H1 (cell line): Measurements from ENCODE around the gene BIN1. TPM values are rescaled to one million over a fixed set of nuclear protein-coding genes. Genes with fewer than 3 reads are reported as not detected.

Experiments
- CTCF ChIA-PET: fragments of 300-600 bp; sonication (Branson Sonifier 250); formaldehyde crosslinking; loops from one replicate; lab custom pipeline; 2021; ENCODE audit not compliant: partially characterized antibody; lab: Charles Lee
- POLR2A ChIA-PET: fragments of 300-600 bp; sonication (Branson Sonifier 250); formaldehyde crosslinking; loops from one replicate; lab custom pipeline; 2021; ENCODE audit warnings: inconsistent platforms; ENCODE audit not compliant: partially characterized antibody; lab: Charles Lee
- DNase-seq, 2 experiments: peaks; one replicate each; pipeline versions ENCODE4 v3.0.0 to v3.0.0-alpha.2; 2010 to 2022; ENCODE audit warnings: low spot score in 2 of 2, low read depth in 1 of 2, mixed read lengths in 1 of 2
- FAIRE-seq: peaks from 2 replicates; lab custom pipeline; 2011; peaks lifted over from hg19 to GRCh38; lab: Jason Lieb, UNC
- H2AFZ ChIP-seq: 2 replicates; pipeline ENCODE4 v1.8.1; 2012; ENCODE audit warnings: low read length, inconsistent platforms
- H2AK5ac ChIP-seq: 2 replicates; pipeline ENCODE4 v1.6.1; 2013; ENCODE audit warnings: low read depth, low read length
- H2BK120ac ChIP-seq: replicated peaks from 2 replicates; pipeline ENCODE3; 2013; ENCODE audit warnings: low read depth, low read length, inconsistent platforms
- H2BK12ac ChIP-seq: 2 replicates; pipeline ENCODE4 v1.6.1; 2013; ENCODE audit warnings: low read depth, low read length
- H2BK15ac ChIP-seq: 2 replicates; pipeline ENCODE4 v1.6.1; 2013; ENCODE audit warnings: low read length
- H2BK20ac ChIP-seq: 2 replicates; pipeline ENCODE4 v1.6.1; 2013; ENCODE audit warnings: low read length
- H2BK5ac ChIP-seq: 2 replicates; pipeline ENCODE4 v1.6.1; 2013; ENCODE audit warnings: low read depth, low read length
- H3K14ac ChIP-seq: 2 replicates; pipeline ENCODE4 v1.6.1; 2013; ENCODE audit warnings: inconsistent platforms; ENCODE audit not compliant: insufficient read length
- H3K18ac ChIP-seq: 2 replicates; pipeline ENCODE4 v1.6.1; 2013; ENCODE audit warnings: low read length; ENCODE audit errors: extremely low read depth
- H3K23ac ChIP-seq: 2 replicates; pipeline ENCODE4 v1.6.1; 2013; ENCODE audit warnings: inconsistent platforms; ENCODE audit not compliant: insufficient read length
- H3K23me2 ChIP-seq: 2 replicates; pipeline ENCODE4 v1.6.1; 2013; ENCODE audit warnings: low read depth, low read length
- H3K27ac ChIP-seq: 2 replicates; pipeline ENCODE4 v1.6.1; 2011; ENCODE audit warnings: low read depth, low read length, inconsistent platforms
- H3K27me3 ChIP-seq, 4 experiments: replicated peaks in 1 of 4; 1 replicate in 1 of 4; 2 replicates in 3 of 4; pipeline versions ENCODE4 v1.6.1 to v1.8.1; 2011 to 2013; ENCODE audit warnings: low read length in 3 of 4, mild to moderate bottlenecking in 3 of 4, inconsistent platforms in 2 of 4, mixed read lengths in 2 of 4, moderate library complexity in 1 of 4; ENCODE audit not compliant: control insufficient read depth in 3 of 4, insufficient read depth in 3 of 4; ENCODE audit errors: extremely low read depth in 1 of 4
- H3K36me3 ChIP-seq, 4 experiments: 2 replicates each; pipeline versions ENCODE4 v1.6.1 to v1.8.1; 2011 to 2013; ENCODE audit warnings: mild to moderate bottlenecking in 4 of 4, low read length in 3 of 4, moderate library complexity in 2 of 4, control low read depth in 1 of 4, inconsistent platforms in 1 of 4; ENCODE audit not compliant: insufficient read depth in 4 of 4, control insufficient read depth in 2 of 4
- H3K4ac ChIP-seq: replicated peaks from 2 replicates; pipeline ENCODE3; 2013; ENCODE audit warnings: low read length, low read depth, mixed read lengths, inconsistent platforms; ENCODE audit not compliant: insufficient read length
- H3K4me1 ChIP-seq, 4 experiments: replicated peaks in 1 of 4; 1 replicate in 1 of 4; 2 replicates in 3 of 4; pipeline versions ENCODE4 v1.6.1 to v1.8.1; 2011 to 2013; ENCODE audit warnings: low read length in 3 of 4, inconsistent platforms in 2 of 4, mixed read lengths in 1 of 4; ENCODE audit not compliant: insufficient read depth in 4 of 4, control insufficient read depth in 3 of 4
- H3K4me2 ChIP-seq, 2 experiments: 2 replicates each; pipeline versions ENCODE4 v1.6.1 to v1.8.1; 2011 to 2013; ENCODE audit warnings: low read depth in 2 of 2, low read length in 2 of 2, control low read depth in 1 of 2, inconsistent platforms in 1 of 2, mild to moderate bottlenecking in 1 of 2; ENCODE audit not compliant: insufficient read depth in 1 of 2
- H3K4me3 ChIP-seq, 4 experiments: fragments of 200-600, 300-600 bp in 1 of 4; sonication (generic), shearing (Covaris generic), sonication (Bioruptor Twin) in 1 of 4; 2 replicates each; pipeline versions ENCODE4 v1.5.1 to v1.8.1; 2011 to 2016; ENCODE audit warnings: low read length in 4 of 4, low read depth in 3 of 4, control low read depth in 2 of 4, inconsistent platforms in 2 of 4, mild to moderate bottlenecking in 2 of 4, mixed read lengths in 1 of 4, moderate library complexity in 1 of 4; ENCODE audit not compliant: insufficient read depth in 2 of 4; ENCODE audit errors: extremely low read depth in 1 of 4
- H3K56ac ChIP-seq: replicated peaks from 2 replicates; pipeline ENCODE3; 2013; ENCODE audit warnings: low read depth, mild to moderate bottlenecking, mixed read lengths, low read length, inconsistent platforms; ENCODE audit not compliant: insufficient read length
- H3K79me1 ChIP-seq: 2 replicates; pipeline ENCODE4 v1.6.1; 2013; ENCODE audit warnings: low read depth, low read length, control low read depth
- H3K79me2 ChIP-seq, 2 experiments: 2 replicates each; pipeline versions ENCODE4 v1.6.1 to v1.8.1; 2012 to 2013; ENCODE audit warnings: low read length in 2 of 2, mild to moderate bottlenecking in 2 of 2, inconsistent platforms in 1 of 2; ENCODE audit not compliant: insufficient read depth in 2 of 2, control insufficient read depth in 1 of 2
- H3K9ac ChIP-seq, 4 experiments: replicated peaks in 1 of 4; 1 replicate in 1 of 4; 2 replicates in 3 of 4; pipeline versions ENCODE4 v1.6.1 to v1.8.1; 2011 to 2013; ENCODE audit warnings: low read depth in 3 of 4, low read length in 3 of 4, control low read depth in 2 of 4, mild to moderate bottlenecking in 2 of 4, moderate library complexity in 2 of 4, inconsistent platforms in 1 of 4; ENCODE audit errors: extremely low read depth in 1 of 4
- H3K9me3 ChIP-seq, 2 experiments: 2 replicates each; pipeline versions ENCODE4 v1.6.1 to v1.8.1; 2012 to 2013; ENCODE audit warnings: mild to moderate bottlenecking in 2 of 2, moderate library complexity in 2 of 2, control low read depth in 1 of 2, inconsistent platforms in 1 of 2, low read depth in 1 of 2, low read length in 1 of 2, mixed read lengths in 1 of 2; ENCODE audit not compliant: insufficient read depth in 2 of 2
- H4K20me1 ChIP-seq, 2 experiments: replicated peaks in 1 of 2; 2 replicates each; pipeline versions ENCODE3 to v1.8.1; 2011 to 2013; ENCODE audit warnings: inconsistent platforms in 2 of 2, low read length in 2 of 2, mild to moderate bottlenecking in 1 of 2; ENCODE audit not compliant: insufficient read depth in 2 of 2, control insufficient read depth in 1 of 2
- H4K5ac ChIP-seq: 2 replicates; pipeline ENCODE4 v1.6.1; 2013; ENCODE audit warnings: low read length, low read depth, mixed read lengths, inconsistent platforms; ENCODE audit not compliant: insufficient read length
- H4K8ac ChIP-seq: 2 replicates; pipeline ENCODE4 v1.8.0; 2013; ENCODE audit warnings: mild to moderate bottlenecking, moderate library complexity, low read length, inconsistent platforms; ENCODE audit not compliant: insufficient read depth; ENCODE audit errors: extremely low read depth
- H4K91ac ChIP-seq: replicated peaks from 2 replicates; pipeline ENCODE3; 2013; ENCODE audit warnings: low read length, mixed read lengths, inconsistent platforms; ENCODE audit not compliant: insufficient read length
- POLR2A ChIP-seq, 2 experiments: IDR thresholded peaks; 1 replicate in 1 of 2; 2 replicates in 1 of 2; pipeline ENCODE4 v1.6.1; 2011; ENCODE audit warnings: low read depth in 2 of 2, low read length in 2 of 2, mild to moderate bottlenecking in 2 of 2; ENCODE audit errors: control extremely low read depth in 1 of 2
- RBBP5 ChIP-seq: IDR thresholded peaks from 2 replicates; pipeline ENCODE4 v1.7.1; 2012; ENCODE audit warnings: low read depth, mild to moderate bottlenecking, inconsistent platforms, low read length, moderate library complexity, borderline replicate concordance
- RFX5 ChIP-seq: IDR thresholded peaks from 2 replicates; pipeline ENCODE4 v1.6.1; 2011; ENCODE audit warnings: low read depth, low read length, improper control_type of control experiment, borderline replicate concordance
- SIRT6 ChIP-seq: IDR thresholded peaks from one replicate; pipeline ENCODE4 v1.7.1; 2012; ENCODE audit warnings: low read length, inconsistent platforms
- WGBS, 2 experiments: shearing (Covaris generic) in 1 of 2; methylation state at CpG; one replicate each; pipeline versions ENCODE4 v1.1.6 to v1.1.7; 2013 to 2015; ENCODE audit warnings: low lambda C conversion rate in 2 of 2, mixed read lengths in 2 of 2, inconsistent platforms in 1 of 2, low coverage in 1 of 2, missing lambda C conversion rate in 1 of 2; ENCODE audit not compliant: insufficient replicate concordance in 2 of 2, insufficient coverage in 1 of 2, insufficient read length in 1 of 2; ENCODE audit errors: extremely low coverage in 1 of 2, missing lambda C conversion rate in 1 of 2; 5-methylcytosine and 5-hydroxymethylcytosine counted together
- polyA plus RNA-seq, 7 experiments: library from polyadenylated mRNA; depleted of rRNA in 3 of 7; stranded (reverse) in 5 of 7; unstranded in 2 of 7; fragments of >200 nt in 5 of 7; fragments of 200-250 nt in 2 of 7; gene quantifications; 1 replicate in 5 of 7; 2 replicates in 1 of 7; 4 replicates in 1 of 7; pipeline versions ENCODE4 v1.2.1 to v1.2.3, GENCODE V29; 2011 to 2013; ENCODE audit warnings: missing spikeins in 2 of 7, mixed read lengths in 2 of 7
- total RNA-seq: library from RNA; stranded (reverse); fragmentation: NEBNext Ultra II Directional; extraction: Animal tissue kit (Norgen Biotek cat#: 25700); gene quantifications from 2 replicates; pipeline ENCODE4 v1.2.1, GENCODE V29; 2021

The BIN1 gene
- total and polyA plus RNA-seq, 2 of the 8 experiments (the other 6 are each of a cell fraction or from before 2014, with no cell fraction given) = 23.6 to 35.6 TPM

DNA sequence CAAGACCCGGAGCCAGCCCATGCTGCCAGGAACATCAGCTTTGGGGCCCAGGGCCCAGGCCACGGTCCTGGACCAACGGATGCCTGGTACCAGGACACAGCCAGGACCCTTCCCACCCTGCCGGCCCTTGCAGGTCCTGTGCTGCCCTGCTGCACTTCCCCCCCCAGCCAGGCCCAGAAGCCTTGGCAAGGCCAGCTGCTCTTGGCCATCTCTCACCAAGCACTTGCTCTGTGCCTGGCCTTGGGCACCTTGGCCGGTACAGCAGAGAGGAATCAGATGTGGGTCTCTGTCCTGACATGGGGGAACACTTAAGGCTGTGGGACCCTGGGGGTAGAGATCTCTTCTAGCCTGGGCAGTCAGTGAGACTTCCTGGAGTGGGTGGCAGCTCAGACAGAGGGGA is 28.9 kb downstream of the BIN1 start:
- H2BK120ac ChIP-seq = no peak overlapping the region
- FAIRE-seq = no peak
- no peak overlapping the region for H3K4ac ChIP-seq
- H3K9ac ChIP-seq = no peak overlapping the region
- no peak overlapping the region for H4K5ac ChIP-seq
- no peaks in the 10 kb centered on the region for H3K27me3 ChIP-seq
- H3K79me2 ChIP-seq = peaks cover 0 to 16% of the 10 kb centered on the region in 2 experiments; a peak in 1 of 4 replicates
- 87% methylated on average over 5 of the region's 5 CpGs; no CpG with 5 or more reads in 1 of the 2 experiments for WGBS, 2 experiments
- no peak overlapping the region for H2AK5ac ChIP-seq
- no peak overlapping the region for H4K91ac ChIP-seq
- H3K27ac ChIP-seq = no peak overlapping the region; the same call in 1 of the 2 replicates
- DNase-seq = no peak
- H2BK5ac ChIP-seq = no peak overlapping the region
- H2BK20ac ChIP-seq = no peak overlapping the region
- H4K20me1 ChIP-seq = peaks cover 2 to 5% of the 10 kb centered on the region in 2 experiments
- no peak overlapping the region for H3K18ac ChIP-seq
- CTCF ChIA-PET = interaction anchor here (0.6 to 12.7 kb wide), 8 partner anchors 8 to 114 kb away, joined by 3 to 132 read pairs (median 6); partner anchors contain the start of gene BIN1
- H3K79me1 ChIP-seq = peaks cover 8% of the 10 kb centered on the region; the same call in 1 of the 2 replicates
- no peak overlapping the region for H2BK12ac ChIP-seq
- H3K14ac ChIP-seq = no peak overlapping the region
- H3K9me3 ChIP-seq = no peaks in the 10 kb centered on the region
- H3K23ac ChIP-seq = no peak overlapping the region
- no peaks in the 10 kb centered on the region for H3K36me3 ChIP-seq
- POLR2A ChIA-PET = interaction anchor here (1.0 kb wide), 1 partner anchor 11 kb away, joined by 3 read pairs; no protein-coding TSS in a partner anchor
- TF ChIP-seq POLR2A (IDR thresholded peaks at IDR 0.05; ENCODE audit: control extremely low read depth in 1 of 2, low read depth in 2 of 2, low read length in 2 of 2) (no peak), RBBP5 (no peak), RFX5 (no peak), SIRT6 (no peak)
- 0 out of 2 replicates have a peak, but pooled peaks cover 2% of the 10 kb centered on the region for H3K23me2 ChIP-seq
- no peak overlapping the region for H2AFZ ChIP-seq
- H2BK15ac ChIP-seq = no peak overlapping the region
- no peak overlapping the region for H3K4me2 ChIP-seq
- H3K56ac ChIP-seq = no peak overlapping the region
- peaks cover 0 to 14% (median 7%) of the 10 kb centered on the region in 4 experiments; a peak in 4 of 7 replicates for H3K4me1 ChIP-seq
- no peak overlapping the region for H4K8ac ChIP-seq
- H3K4me3 ChIP-seq = no peak overlapping the region
